CD1c-positive myeloid dendritic cell (primary cell): Measurements from ENCODE around the gene IQGAP3.

Experiments used
- DNase-seq: peaks from one replicate; pipeline ENCODE4 v3.0.0-alpha.2; 2016; ENCODE audit errors: extremely low spot score

Gene IQGAP3

GRCh38 chr1:156574039-156574633 is 1.8 kb upstream of the IQGAP3 start:
- DNase-seq = no peak

GRCh38 chr1:156572663-156573018 is 276 bp upstream of the IQGAP3 start:
- no peak for DNase-seq

GRCh38 chr1:156571261-156571852 is 1.0 kb downstream of the IQGAP3 start:
- DNase-seq = peak; percentile 82

GRCh38 chr1:156566436-156566835 is 5.9 kb downstream of the IQGAP3 start:
- DNase-seq = peak; percentile 21

GRCh38 chr1:156565519-156565918 is 6.8 kb downstream of the IQGAP3 start:
- DNase-seq = no peak

GRCh38 chr1:156560585-156561163 is 11.7 kb downstream of the IQGAP3 start:
- peak; percentile 26 for DNase-seq

- no peak for DNase-seq
Measured at GRCh38 chr1:156559797-156560385, 12.5 kb downstream of the IQGAP3 start.

GRCh38 chr1:156559086-156559796 is 13.1 kb downstream of the IQGAP3 start:
- DNase-seq = no peak

- no peak for DNase-seq
Measured at GRCh38 chr1:156556354-156556753, 16.0 kb downstream of the IQGAP3 start.

GRCh38 chr1:156555715-156556114 is 16.6 kb downstream of the IQGAP3 start:
- DNase-seq = no peak

GRCh38 chr1:156554971-156555370 is 17.4 kb downstream of the IQGAP3 start:
- no peak for DNase-seq

- DNase-seq = no peak
Measured at GRCh38 chr1:156553860-156554485, 18.4 kb downstream of the IQGAP3 start.

- peak; percentile 72 for DNase-seq
Measured at GRCh38 chr1:156552937-156553336, 19.4 kb downstream of the IQGAP3 start.

- DNase-seq = no peak
Measured at GRCh38 chr1:156552518-156552917, 19.8 kb downstream of the IQGAP3 start.

GRCh38 chr1:156551869-156552268 is 20.5 kb downstream of the IQGAP3 start:
- peak; percentile 71 for DNase-seq

GRCh38 chr1:156551066-156551643 is 21.2 kb downstream of the IQGAP3 start:
- no peak for DNase-seq

GRCh38 chr1:156550346-156550745 is 22.0 kb downstream of the IQGAP3 start:
- DNase-seq = no peak

- DNase-seq = no peak
Measured at GRCh38 chr1:156549831-156550230, 22.5 kb downstream of the IQGAP3 start.

GRCh38 chr1:156549390-156549789 is 23.0 kb downstream of the IQGAP3 start:
- no peak for DNase-seq

- DNase-seq = no peak
Measured at GRCh38 chr1:156547982-156548381, 24.4 kb downstream of the IQGAP3 start.

GRCh38 chr1:156547434-156547833 is 24.9 kb downstream of the IQGAP3 start:
- no peak for DNase-seq

- DNase-seq = no peak
Measured at GRCh38 chr1:156546267-156546666, 26.1 kb downstream of the IQGAP3 start.
